Right lobe of liver (tissue), 4 donors: ENCODE measurements around the gene NMRAL1.

Source experiments
- POLR2A ChIP-seq: fragments of 450-650 bp; IDR thresholded peaks from one replicate; pipeline ENCODE4 v1.6.1; 2017; ENCODE audit warnings: antibody characterized with exemption, mild to moderate bottlenecking
- TF ChIP-seq, protein P1 (sequence below), 4 donors: fragments of 200-600 bp in 3 of 4; fragments of 450-650 bp in 1 of 4; IDR thresholded peaks; one replicate each; pipeline versions ENCODE4 v1.5.1 to v1.8.0; 2016 to 2022; ENCODE audit warnings: antibody characterized with exemption in 4 of 4, mild to moderate bottlenecking in 2 of 4
- donor health status: DM: no; HTN: no; CAD: no.
- donor health status: DM: no; HTN: no; CAD: no.
- donor health status: DM: no; HTN: yes; CAD: no.

DNA sequence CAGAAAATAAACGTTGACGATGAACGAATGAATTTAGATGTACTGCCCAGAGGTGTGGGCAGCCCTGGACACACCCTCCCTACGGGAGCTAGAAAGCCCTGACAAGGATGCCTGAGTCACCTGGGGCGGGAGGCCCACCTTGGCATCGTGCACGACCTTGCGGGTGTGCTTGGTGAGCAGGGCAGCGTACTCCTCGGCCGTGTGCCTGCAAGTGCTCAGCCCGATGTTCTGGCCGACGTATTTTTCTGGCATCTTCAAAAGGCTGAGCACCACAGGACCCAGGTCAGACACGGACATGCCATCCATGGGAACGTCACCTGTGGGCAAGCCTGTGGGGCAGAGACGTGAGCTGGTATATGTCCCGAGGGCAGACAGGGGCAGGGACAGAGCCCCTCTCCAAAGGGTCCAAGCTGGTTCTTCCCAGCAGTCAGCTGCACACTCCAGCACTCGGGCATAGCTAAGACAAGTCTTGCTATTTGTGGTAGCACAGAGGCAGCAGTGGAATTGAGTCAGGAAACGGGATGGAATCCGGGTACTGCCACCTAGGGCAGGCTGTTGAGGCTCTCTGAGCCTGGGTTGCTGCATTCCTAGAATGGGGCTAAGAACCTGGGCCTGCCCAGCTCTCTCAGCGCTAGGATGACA, 10.8 kb downstream of the NMRAL1 start:
- TF ChIP-seq POLR2A: no peak
- TF ChIP-seq, protein P1, sequence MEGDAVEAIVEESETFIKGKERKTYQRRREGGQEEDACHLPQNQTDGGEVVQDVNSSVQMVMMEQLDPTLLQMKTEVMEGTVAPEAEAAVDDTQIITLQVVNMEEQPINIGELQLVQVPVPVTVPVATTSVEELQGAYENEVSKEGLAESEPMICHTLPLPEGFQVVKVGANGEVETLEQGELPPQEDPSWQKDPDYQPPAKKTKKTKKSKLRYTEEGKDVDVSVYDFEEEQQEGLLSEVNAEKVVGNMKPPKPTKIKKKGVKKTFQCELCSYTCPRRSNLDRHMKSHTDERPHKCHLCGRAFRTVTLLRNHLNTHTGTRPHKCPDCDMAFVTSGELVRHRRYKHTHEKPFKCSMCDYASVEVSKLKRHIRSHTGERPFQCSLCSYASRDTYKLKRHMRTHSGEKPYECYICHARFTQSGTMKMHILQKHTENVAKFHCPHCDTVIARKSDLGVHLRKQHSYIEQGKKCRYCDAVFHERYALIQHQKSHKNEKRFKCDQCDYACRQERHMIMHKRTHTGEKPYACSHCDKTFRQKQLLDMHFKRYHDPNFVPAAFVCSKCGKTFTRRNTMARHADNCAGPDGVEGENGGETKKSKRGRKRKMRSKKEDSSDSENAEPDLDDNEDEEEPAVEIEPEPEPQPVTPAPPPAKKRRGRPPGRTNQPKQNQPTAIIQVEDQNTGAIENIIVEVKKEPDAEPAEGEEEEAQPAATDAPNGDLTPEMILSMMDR (IDR thresholded peaks at IDR 0.05): no peak
